Activated gamma-delta T cell (primary cell): Measurements from ENCODE around the gene GLDC.

Experiments used
- DNase-seq: peaks from one replicate; lab custom pipeline; 2025; lab: John Stamatoyannopoulos, UW

GLDC gene

DNA sequence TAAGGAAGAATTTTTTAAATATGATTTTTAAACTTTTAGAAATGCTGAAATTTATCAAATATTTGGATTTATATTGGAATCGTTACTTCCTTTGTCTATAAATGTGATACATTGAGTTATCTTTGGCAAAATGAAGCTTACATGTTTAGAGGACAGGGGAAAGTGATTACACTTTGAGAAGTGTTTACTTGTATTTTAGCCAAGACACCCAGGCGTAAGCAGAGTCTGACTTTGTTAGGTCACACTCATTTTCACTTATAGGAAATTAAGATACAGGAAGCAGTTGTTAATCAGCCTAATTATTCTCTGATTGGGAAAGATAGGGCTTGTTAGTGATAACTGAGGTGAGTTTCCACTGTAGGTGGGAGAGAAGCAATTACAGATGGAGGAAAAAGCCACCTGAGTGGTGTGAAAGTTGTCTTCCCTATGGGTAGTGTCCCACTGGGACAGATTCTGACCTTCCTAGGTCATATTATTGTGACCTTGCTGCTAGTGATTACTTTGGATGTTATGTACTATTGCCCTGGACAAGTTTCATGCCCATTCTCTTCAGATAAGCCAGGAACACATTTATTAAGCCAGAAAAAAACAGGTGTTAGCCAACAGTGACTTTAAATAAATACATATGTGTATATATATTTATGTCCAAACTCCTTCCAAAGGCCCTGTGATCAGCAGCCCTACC lies 143.9 kb downstream of the GLDC start:
- no peak for DNase-seq

DNA sequence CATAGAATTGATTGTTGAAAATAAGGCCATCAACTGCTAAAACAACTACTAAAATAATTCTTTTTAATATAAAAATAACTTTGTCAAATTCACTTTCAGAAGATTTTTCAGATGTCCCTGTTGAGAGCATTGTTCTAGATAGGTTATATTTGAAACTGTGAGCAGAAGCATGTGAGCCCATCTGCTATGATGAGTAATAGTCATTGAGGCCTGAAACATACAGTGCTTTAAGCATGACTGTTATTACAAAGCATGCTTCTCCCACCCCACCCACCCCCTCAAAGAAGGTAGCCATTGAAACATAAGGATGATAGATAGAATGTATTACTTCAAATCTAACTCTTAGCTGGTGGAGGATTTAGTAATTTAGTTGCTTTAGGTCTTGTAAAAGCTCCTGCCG lies 146.5 kb downstream of the GLDC start:
- no peak for DNase-seq

DNA sequence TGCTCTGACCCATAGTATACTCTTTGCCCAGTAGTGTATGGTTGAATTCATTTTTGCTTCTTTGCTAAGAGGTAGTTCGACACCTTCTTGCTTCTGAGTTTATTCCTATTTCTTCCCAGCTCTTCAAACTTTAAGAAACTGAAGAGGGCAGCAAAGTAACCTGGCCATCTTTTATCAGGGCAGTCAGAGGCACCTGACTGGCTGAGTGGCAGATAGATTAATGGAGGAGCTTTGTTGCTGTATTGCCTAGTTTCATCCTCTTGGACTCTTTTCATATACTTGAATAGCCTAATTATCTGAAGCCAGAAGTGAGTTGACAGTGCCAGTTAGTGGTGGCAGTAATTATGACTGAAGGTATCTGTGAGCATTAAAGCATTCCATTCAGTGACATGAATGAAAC lies 150.1 kb downstream of the GLDC start:
- no peak for DNase-seq

GRCh38 chr9:6490863-6491262 lies 154.7 kb downstream of the GLDC start:
- DNase-seq, result no peak

GRCh38 chr9:6489099-6489498 lies 156.4 kb downstream of the GLDC start:
- DNase-seq, result no peak

GRCh38 chr9:6488395-6488794 lies 157.1 kb downstream of the GLDC start:
- DNase-seq, result no peak

DNA sequence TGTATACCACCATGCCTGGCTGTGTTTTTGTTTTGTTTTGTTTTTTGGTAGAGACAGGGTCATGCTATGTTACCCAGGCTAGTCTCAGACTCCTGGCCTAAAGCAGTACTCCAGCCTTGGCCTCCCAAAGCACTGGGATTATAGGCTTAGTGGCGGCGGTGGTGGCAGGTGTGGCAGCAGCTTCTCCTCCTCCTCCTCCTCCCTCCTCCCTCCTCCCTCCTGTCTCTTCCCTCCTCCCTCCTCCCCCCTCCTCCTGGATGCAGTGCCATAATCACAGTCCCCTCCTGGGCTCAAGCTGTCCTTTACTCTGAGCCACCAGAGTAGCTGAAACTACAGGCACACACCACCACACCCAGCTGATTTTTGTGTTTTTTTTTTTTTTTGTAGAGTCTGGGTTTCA lies 161.3 kb downstream of the GLDC start:
- DNase-seq, result no peak
